HG03108 (cell line): Measurements from ENCODE around the gene CNTN2.

ENCODE experiments used
- ATAC-seq: cut with Tn5 transposase; IDR thresholded peaks from one replicate; pipeline ENCODE4 v1.9.1; 2021; ENCODE audit warnings: moderate library complexity; ENCODE audit not compliant: unreplicated experiment

Gene CNTN2

GRCh38 chr1:205118752-205119151 is 75.7 kb downstream of the CNTN2 start:
- no peak for ATAC-seq

- ATAC-seq: peak; percentile 94
These were observed 78.9 kb downstream of the CNTN2 start, which contains the start of gene RBBP5 for GRCh38 chr1:205121660-205122488. Gene RBBP5 (minus strand): TSS chr1:205121978. CDS start chr1:205121873, 105 bp downstream.

GRCh38 chr1:205122489-205122882 is 79.5 kb downstream of the CNTN2 start:
- ATAC-seq: peak; percentile 12

DNA sequence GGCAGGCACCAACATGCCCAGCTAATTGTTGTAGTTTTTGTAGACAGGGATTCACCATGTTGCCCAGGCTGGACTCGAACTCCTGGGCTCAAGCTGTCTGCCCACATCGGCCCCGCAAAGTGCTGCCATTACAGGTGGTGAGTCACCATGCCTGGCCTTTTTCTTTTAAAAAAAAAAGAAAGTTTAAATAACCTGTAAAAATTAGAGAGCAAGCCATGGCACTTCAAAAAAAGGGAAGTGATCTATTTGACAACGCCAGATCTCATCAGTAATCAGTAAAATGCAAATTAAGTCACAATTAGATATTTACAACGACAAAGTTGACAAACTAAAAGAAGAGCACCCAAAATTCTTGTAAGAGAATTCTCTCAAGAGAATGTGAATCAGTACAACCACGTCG is 81.7 kb downstream of the CNTN2 start:
- ATAC-seq: no peak

DNA sequence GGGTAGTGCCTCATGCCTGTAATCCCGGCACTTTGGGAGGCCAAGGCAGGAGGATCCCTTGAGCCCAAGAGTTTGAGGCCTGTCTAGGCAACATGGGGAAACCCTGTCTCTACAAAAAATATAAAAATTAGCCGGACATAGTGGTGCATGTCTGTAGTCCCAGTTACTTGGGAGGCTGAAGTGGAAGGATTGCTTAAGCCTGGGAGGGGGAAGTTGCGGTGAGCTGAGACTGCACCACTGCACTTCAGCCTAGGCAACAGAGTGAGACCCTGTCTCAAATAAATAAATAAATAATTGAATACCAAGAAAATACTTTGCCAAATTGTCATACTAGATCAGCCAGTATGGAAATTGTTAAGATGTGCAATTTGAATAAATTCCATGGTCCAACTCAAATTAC is 84.6 kb downstream of the CNTN2 start:
- no peak for ATAC-seq
